CD4-positive, alpha-beta T cell (primary cell): ENCODE data around the gene SLC25A29. TPM values are rescaled to one million over a fixed set of nuclear protein-coding genes. Genes with fewer than 3 reads are reported as not detected.

Source experiments
- ATAC-seq: fragments of 200-7000 bp; cut with Tn5 transposase; one replicate; pipeline ENCODE4 v1.10.0; 2022; ENCODE audit warnings: mild to moderate bottlenecking; ENCODE audit not compliant: poor library complexity
- CTCF ChIA-PET: fragments of 350-600 bp; sonication (Branson Sonifier 250); formaldehyde crosslinking; loops from one replicate; lab custom pipeline; 2021; ENCODE audit warnings: antibody characterized with exemption, inconsistent platforms; lab: Charles Lee
- POLR2A ChIA-PET: fragments of 350-600 bp; sonication (Branson Sonifier 250); formaldehyde crosslinking; loops from one replicate; lab custom pipeline; 2021; ENCODE audit warnings: antibody characterized with exemption, inconsistent platforms; lab: Charles Lee
- DNase-seq, 14 experiments: peaks; one replicate each; pipeline ENCODE4 v3.0.0-alpha.2; 2013 to 2020; ENCODE audit warnings: mixed read lengths in 2 of 14
- H3K27ac ChIP-seq, 2 donors: one replicate each; pipeline versions ENCODE4 v1.5.1 to v1.7.0; 2013; ENCODE audit warnings: low read length in 2 of 2, low read depth in 1 of 2, mild to moderate bottlenecking in 1 of 2
- H3K27me3 ChIP-seq, 2 experiments: 1 replicate in 1 of 2; 2 replicates in 1 of 2; pipeline versions ENCODE4 v1.6.1 to v1.7.0; 2013; ENCODE audit warnings: low read length in 2 of 2, control low read depth in 1 of 2, mild to moderate bottlenecking in 1 of 2, moderate library complexity in 1 of 2; ENCODE audit not compliant: insufficient read depth in 2 of 2, control insufficient read depth in 1 of 2
- H3K36me3 ChIP-seq: one replicate; pipeline ENCODE4 v1.6.1; 2013; ENCODE audit warnings: low read length, control low read depth; ENCODE audit not compliant: insufficient read depth
- H3K4me1 ChIP-seq: one replicate; pipeline ENCODE4 v1.6.1; 2013; ENCODE audit warnings: low read length, control low read depth; ENCODE audit not compliant: insufficient read depth
- H3K4me3 ChIP-seq: one replicate; pipeline ENCODE4 v1.5.1; 2013; ENCODE audit warnings: mild to moderate bottlenecking, low read length, moderate library complexity
- H3K9me3 ChIP-seq, 2 experiments: 1 replicate in 1 of 2; 2 replicates in 1 of 2; pipeline versions ENCODE4 v1.6.1 to v1.7.0; 2013; ENCODE audit warnings: low read length in 2 of 2, mild to moderate bottlenecking in 2 of 2, control low read depth in 1 of 2, moderate library complexity in 1 of 2; ENCODE audit not compliant: control insufficient read depth in 1 of 2, insufficient read depth in 1 of 2
- H3K27ac Mint-ChIP-seq: one replicate; pipeline ENCODE4 v1.8.0; 2020; ENCODE audit warnings: mixed read lengths
- H3K27me3 Mint-ChIP-seq: one replicate; pipeline ENCODE4 v1.8.0; 2021; ENCODE audit warnings: mixed read lengths
- H3K36me3 Mint-ChIP-seq: one replicate; pipeline ENCODE4 v1.8.0; 2021; ENCODE audit warnings: low read depth, mixed read lengths
- H3K4me1 Mint-ChIP-seq: one replicate; pipeline ENCODE4 v1.8.0; 2021; ENCODE audit warnings: low read depth, mixed read lengths
- H3K4me3 Mint-ChIP-seq: one replicate; pipeline ENCODE4 v1.8.0; 2020; ENCODE audit warnings: mild to moderate bottlenecking, mixed read lengths
- H3K9me3 Mint-ChIP-seq: one replicate; pipeline ENCODE4 v1.8.0; 2020; ENCODE audit warnings: mixed read lengths
- intact Hi-C, 2 experiments: fragments of 100-400 bp; cut with DNase I in 1 of 2; cut with micrococcal nuclease in 1 of 2; formaldehyde crosslinking; loops; one replicate each; pipeline versions ENCODE4 v1.15.1 to v1.9.0; 2023 to 2025; cut with DNase I, micrococcal nuclease
- total RNA-seq, 174 experiments: library from RNA in 2 of 174; stranded (reverse) in 2 of 174; gene quantifications; one replicate each; pipeline ENCODE4 v1.2.3 and lab custom pipeline; 2021 to 2026
- TF ChIP-seq, protein P1 (sequence below): fragments of 200-600 bp; IDR thresholded peaks from one replicate; pipeline ENCODE4 v1.8.0; 2022; ENCODE audit warnings: antibody characterized with exemption, mild to moderate bottlenecking

SLC25A29 gene
- total RNA-seq, 2 experiments from 2014 or later = 2.5 TPM

DNA sequence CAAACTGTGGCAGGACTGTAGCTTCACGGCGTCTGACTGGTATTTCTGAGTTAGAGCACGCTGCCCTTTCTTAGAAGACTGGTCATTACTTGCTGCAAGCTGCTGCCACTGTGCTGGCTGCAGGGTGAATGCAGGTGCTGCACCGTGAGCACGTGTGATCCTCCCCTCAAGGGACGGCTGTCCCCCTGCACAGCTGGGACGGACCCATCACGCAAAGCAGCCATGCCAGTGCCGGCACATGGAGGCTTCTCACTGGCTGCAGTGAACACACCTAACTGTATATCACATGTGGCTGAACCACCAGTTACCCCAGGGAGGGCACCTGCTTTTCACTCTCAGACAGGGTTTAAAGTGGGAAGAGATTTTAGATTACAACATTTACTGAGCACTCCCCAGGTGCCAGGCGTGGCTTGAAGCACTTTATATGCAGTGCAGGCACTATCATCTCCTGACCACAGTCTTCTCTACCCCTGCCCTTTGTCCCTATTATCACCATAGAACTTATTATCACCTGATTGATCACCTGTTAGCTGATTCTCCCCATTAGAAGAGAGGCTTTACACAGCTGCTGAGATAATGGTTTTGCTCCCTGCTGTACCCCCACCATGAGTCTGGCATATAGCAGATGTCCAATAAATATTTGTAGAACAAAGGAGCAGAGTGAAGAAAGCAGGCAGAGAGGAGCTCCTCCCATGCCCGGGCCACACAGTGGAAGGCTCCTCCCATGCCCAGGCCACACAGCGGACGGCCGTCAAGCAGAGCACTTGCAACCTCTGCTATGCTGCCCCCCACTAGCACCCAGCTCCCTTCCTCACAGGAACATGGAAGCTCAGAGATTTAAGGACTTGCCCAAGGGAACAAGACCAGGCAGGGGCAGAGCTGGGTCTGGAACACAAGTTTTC is 42.8 kb upstream of the SLC25A29 start:
- TF ChIP-seq, protein P1, sequence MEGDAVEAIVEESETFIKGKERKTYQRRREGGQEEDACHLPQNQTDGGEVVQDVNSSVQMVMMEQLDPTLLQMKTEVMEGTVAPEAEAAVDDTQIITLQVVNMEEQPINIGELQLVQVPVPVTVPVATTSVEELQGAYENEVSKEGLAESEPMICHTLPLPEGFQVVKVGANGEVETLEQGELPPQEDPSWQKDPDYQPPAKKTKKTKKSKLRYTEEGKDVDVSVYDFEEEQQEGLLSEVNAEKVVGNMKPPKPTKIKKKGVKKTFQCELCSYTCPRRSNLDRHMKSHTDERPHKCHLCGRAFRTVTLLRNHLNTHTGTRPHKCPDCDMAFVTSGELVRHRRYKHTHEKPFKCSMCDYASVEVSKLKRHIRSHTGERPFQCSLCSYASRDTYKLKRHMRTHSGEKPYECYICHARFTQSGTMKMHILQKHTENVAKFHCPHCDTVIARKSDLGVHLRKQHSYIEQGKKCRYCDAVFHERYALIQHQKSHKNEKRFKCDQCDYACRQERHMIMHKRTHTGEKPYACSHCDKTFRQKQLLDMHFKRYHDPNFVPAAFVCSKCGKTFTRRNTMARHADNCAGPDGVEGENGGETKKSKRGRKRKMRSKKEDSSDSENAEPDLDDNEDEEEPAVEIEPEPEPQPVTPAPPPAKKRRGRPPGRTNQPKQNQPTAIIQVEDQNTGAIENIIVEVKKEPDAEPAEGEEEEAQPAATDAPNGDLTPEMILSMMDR = no peak
- DNase-seq = no peak
- intact Hi-C loops = no loop called here
- H3K4me1 ChIP-seq = no peaks in the 10 kb centered on the region
- H3K36me3 ChIP-seq = peaks cover 54% of the 10 kb centered on the region
- no peak overlapping the region for H3K27ac Mint-ChIP-seq
- no peaks in the 10 kb centered on the region for H3K4me1 Mint-ChIP-seq
- peaks cover 59% of the 10 kb centered on the region for H3K36me3 Mint-ChIP-seq
- no peak for ATAC-seq
- H3K27me3 Mint-ChIP-seq = no peaks in the 10 kb centered on the region
- ChIA-PET POLR2A (no interaction called here), CTCF (no interaction called here)
- no peaks in the 10 kb centered on the region for H3K9me3 ChIP-seq
- H3K4me3 ChIP-seq = no peak overlapping the region
- no peaks in the 10 kb centered on the region for H3K9me3 Mint-ChIP-seq
- H3K27ac ChIP-seq = no peak overlapping the region
- H3K27me3 ChIP-seq = no peaks in the 10 kb centered on the region
- H3K4me3 Mint-ChIP-seq = no peak overlapping the region

DNA sequence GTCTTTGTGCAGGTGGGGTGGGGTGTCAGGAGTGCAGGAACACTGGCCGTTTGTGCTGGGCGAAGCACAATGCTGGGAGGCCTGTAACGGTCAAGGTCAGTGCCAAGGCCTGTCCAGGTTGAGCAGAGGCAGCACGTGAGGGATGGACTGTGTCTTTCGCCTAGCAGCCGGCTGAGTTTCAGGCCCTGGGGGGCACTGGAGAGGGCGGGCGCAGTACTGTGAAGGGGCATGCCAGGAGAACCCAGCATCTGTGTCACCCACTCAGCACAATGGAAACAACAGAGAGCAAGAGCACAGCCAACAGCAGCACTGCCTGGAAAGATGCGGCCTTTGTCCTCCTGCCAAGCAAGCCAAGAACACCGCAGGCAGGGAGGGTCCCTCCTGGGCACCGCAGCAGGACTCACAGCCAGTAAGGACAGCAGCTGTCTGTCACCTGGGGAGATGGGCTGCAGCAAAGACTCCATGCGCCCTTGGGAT is 42.0 kb upstream of the SLC25A29 start:
- no peak for ATAC-seq
- H3K9me3 Mint-ChIP-seq = no peaks in the 10 kb centered on the region
- no peak overlapping the region for H3K4me3 Mint-ChIP-seq
- TF ChIP-seq, protein P1 = no peak
- POLR2A ChIA-PET = no interaction called here
- no peaks in the 10 kb centered on the region for H3K4me1 Mint-ChIP-seq
- H3K36me3 Mint-ChIP-seq = peaks cover 58% of the 10 kb centered on the region
- H3K36me3 ChIP-seq = peaks cover 46% of the 10 kb centered on the region
- H3K27ac ChIP-seq = no peak overlapping the region
- CTCF ChIA-PET = no interaction called here
- no peak overlapping the region for H3K4me3 ChIP-seq
- H3K27ac Mint-ChIP-seq = no peak overlapping the region
- H3K4me1 ChIP-seq = no peaks in the 10 kb centered on the region
- no peak for DNase-seq
- intact Hi-C loops = no loop called here
- no peaks in the 10 kb centered on the region for H3K27me3 ChIP-seq
- H3K27me3 Mint-ChIP-seq = no peaks in the 10 kb centered on the region
- no peaks in the 10 kb centered on the region for H3K9me3 ChIP-seq

DNA sequence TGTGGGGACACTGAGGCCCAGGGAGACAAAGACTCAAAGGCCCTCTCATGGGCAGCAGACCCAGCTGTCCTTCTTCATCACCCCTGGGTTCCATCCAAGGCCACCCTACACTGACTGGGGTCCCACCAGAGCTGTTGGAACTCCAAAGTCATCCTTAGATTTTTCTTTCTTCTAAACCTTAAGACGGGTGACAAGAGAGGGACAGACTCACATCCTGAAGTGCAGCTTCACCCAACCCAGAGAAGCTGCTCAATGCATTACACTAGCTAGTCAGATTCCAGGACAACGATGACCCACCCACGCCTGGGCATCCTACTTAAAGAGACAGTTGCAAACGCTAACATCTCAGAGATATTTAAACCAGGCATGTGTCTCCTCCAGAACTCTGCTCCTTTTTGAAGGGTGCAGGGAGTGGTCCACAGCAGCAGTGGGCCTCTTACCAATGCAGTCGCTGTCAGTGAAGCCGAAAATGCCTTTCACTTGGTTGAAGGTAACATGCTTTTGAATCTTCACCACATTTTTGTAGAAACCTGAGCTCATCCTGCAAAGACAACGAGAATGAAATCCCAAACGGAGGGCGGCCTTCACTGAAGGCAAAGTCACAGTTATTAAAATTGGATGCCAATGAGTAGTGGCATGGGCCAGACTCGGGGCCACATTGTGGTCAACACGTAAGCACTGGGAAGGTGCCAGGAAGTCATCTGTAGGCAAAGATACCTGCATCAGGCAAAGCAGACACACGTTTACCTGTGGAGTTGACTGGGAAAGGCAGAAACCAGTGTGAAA is 40.3 kb upstream of the SLC25A29 start:
- Histone ChIP-seq H3K9me3 (no peaks in the 10 kb centered on the region), H3K27ac (no peak overlapping the region), H3K4me1 (peaks cover 3% of the 10 kb centered on the region), H3K36me3 (peaks cover 49% of the 10 kb centered on the region), H3K27me3 (no peaks in the 10 kb centered on the region), H3K4me3 (no peak overlapping the region)
- H3K4me3 Mint-ChIP-seq = no peak overlapping the region
- intact Hi-C loops = no loop called here
- H3K27me3 Mint-ChIP-seq = no peaks in the 10 kb centered on the region
- ChIA-PET CTCF (no interaction called here), POLR2A (no interaction called here)
- DNase-seq (no peak), ATAC-seq (no peak)
- H3K27ac Mint-ChIP-seq = no peak overlapping the region
- TF ChIP-seq, protein P1 = no peak
- no peaks in the 10 kb centered on the region for H3K9me3 Mint-ChIP-seq
- peaks cover 65% of the 10 kb centered on the region for H3K36me3 Mint-ChIP-seq
- no peaks in the 10 kb centered on the region for H3K4me1 Mint-ChIP-seq
